GM06990 (cell line): ENCODE results near the gene ZNF398.

Experiments used
- DNase-seq: peaks from one replicate; pipeline ENCODE4 v3.0.0-alpha.2; 2011; ENCODE audit not compliant: insufficient read length; ENCODE audit errors: extremely low read depth
- H3K27me3 ChIP-seq: replicated peaks from 2 replicates; pipeline ENCODE4 v1.6.0; 2011; ENCODE audit warnings: low read length; ENCODE audit not compliant: control insufficient read depth, insufficient read depth
- H3K36me3 ChIP-seq: 2 replicates; pipeline ENCODE4 v1.5.1; 2011; ENCODE audit warnings: low read length; ENCODE audit not compliant: control insufficient read depth, insufficient read depth
- H3K4me3 ChIP-seq: replicated peaks from 2 replicates; pipeline ENCODE4 v1.5.1; 2011; ENCODE audit warnings: low read depth, mild to moderate bottlenecking, control low read depth, low read length
- TF ChIP-seq, protein P1 (sequence below): IDR thresholded peaks from 2 replicates; pipeline ENCODE4 v1.5.1; 2011; ENCODE audit warnings: low read length, control low read depth, mild to moderate bottlenecking, inconsistent platforms; ENCODE audit not compliant: insufficient read depth, poor library complexity, severe bottlenecking

ZNF398 gene

DNA sequence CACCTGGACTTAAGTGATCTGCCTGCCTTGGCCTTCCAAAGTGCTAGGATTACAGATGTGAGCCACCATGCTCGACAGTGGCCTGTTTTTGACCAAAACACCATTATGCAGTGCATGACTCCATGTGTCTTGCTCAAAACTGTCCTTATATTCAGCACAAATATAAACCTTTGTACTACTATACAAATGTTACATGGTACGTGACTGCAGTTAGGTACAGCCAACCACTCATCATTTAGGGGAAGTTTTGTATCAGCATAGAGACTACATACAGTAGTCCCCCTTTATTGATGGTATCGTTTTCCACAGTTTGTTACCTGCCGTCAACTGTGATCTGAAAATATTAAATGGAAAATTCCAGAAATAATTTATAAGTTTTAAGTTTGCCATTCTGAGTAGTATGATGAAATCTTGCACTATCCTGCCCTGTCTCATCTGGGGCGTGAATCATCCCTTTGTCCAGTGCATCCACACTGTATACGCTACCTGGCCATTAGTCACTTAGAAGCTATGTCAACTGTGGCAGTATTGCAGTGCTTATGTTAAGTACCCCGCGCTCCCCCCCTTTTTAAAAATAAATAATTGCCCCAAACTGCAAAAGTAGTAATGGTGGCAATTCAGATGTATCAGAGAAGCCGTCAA lies 24.8 kb downstream of the ZNF398 start:
- TF ChIP-seq, protein P1, sequence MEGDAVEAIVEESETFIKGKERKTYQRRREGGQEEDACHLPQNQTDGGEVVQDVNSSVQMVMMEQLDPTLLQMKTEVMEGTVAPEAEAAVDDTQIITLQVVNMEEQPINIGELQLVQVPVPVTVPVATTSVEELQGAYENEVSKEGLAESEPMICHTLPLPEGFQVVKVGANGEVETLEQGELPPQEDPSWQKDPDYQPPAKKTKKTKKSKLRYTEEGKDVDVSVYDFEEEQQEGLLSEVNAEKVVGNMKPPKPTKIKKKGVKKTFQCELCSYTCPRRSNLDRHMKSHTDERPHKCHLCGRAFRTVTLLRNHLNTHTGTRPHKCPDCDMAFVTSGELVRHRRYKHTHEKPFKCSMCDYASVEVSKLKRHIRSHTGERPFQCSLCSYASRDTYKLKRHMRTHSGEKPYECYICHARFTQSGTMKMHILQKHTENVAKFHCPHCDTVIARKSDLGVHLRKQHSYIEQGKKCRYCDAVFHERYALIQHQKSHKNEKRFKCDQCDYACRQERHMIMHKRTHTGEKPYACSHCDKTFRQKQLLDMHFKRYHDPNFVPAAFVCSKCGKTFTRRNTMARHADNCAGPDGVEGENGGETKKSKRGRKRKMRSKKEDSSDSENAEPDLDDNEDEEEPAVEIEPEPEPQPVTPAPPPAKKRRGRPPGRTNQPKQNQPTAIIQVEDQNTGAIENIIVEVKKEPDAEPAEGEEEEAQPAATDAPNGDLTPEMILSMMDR, result no peak
- Histone ChIP-seq H3K36me3 (peaks cover 7% of the 10 kb centered on the region), H3K4me3 (no peak overlapping the region), H3K27me3 (no peaks in the 10 kb centered on the region)
- no peak for DNase-seq

DNA sequence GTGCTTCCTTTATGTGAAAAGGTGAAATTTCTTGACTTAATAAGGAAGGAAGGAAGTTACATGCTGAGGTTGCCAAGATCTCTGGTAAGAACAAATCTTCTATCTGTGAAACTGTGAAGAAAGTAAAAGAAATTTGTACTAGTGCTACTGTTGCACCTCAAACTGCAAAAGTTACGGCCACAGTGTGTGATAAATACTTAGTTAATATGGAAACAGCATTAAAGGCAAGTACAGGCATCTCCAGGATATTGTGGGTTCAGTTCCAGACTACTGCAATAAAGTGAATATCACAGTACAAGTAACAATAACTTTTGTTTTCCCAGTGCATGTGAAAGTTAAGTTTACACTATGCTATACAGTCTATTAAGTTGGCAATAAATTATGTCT lies 25.3 kb downstream of the ZNF398 start:
- H3K27me3 ChIP-seq, result no peaks in the 10 kb centered on the region
- TF ChIP-seq, protein P1, result no peak
- DNase-seq, result no peak
- H3K36me3 ChIP-seq, result peaks cover 4% of the 10 kb centered on the region
- no peak overlapping the region for H3K4me3 ChIP-seq

- H3K4me3 ChIP-seq, result no peak overlapping the region
- no peak for DNase-seq
- TF ChIP-seq, protein P1, result no peak
- H3K27me3 ChIP-seq, result no peaks in the 10 kb centered on the region
- peaks cover 12% of the 10 kb centered on the region for H3K36me3 ChIP-seq
Observed at GRCh38 chr7:149175150-149175549, 27.9 kb downstream of the ZNF398 start.

DNA sequence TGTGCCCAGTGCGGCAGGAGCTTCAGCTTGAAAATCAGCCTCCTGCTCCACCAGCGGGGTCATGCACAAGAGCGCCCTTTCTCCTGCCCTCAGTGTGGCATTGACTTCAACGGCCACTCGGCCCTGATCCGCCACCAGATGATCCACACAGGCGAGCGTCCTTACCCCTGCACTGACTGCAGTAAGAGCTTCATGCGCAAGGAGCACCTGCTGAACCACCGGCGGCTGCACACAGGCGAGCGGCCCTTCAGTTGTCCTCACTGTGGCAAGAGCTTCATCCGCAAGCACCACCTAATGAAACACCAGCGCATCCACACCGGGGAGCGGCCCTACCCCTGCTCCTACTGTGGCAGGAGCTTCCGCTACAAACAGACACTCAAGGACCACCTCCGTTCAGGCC lies 32.0 kb downstream of the ZNF398 start:
- no peak for DNase-seq
- Histone ChIP-seq H3K36me3 (peaks cover 11% of the 10 kb centered on the region), H3K27me3 (no peaks in the 10 kb centered on the region), H3K4me3 (no peak overlapping the region)
- TF ChIP-seq, protein P1, result no peak

- Histone ChIP-seq H3K36me3 (peaks cover 11% of the 10 kb centered on the region), H3K4me3 (no peak overlapping the region), H3K27me3 (no peaks in the 10 kb centered on the region)
- TF ChIP-seq, protein P1, result no peak
- DNase-seq, result no peak
Observed at GRCh38 chr7:149180722-149181449, 33.6 kb downstream of the ZNF398 start.

- Histone ChIP-seq H3K4me3 (no peak overlapping the region), H3K27me3 (no peaks in the 10 kb centered on the region), H3K36me3 (peaks cover 11% of the 10 kb centered on the region)
- TF ChIP-seq, protein P1, result no peak
- no peak for DNase-seq
Observed at GRCh38 chr7:149181450-149181790, 34.2 kb downstream of the ZNF398 start.
